NCI-H446 treated with DMSO at 0.1 percent for 48 hours (cell line): ENCODE measurements around the gene BCAP31.
"Not testable (repeated sequence)": the region's sequence is repeated elsewhere in the genome, so short reads cannot be mapped to it uniquely, and the experiment has no call there.

Source experiments
- DNase-seq: peaks from one replicate; lab custom pipeline; 2025; lab: John Stamatoyannopoulos, UW

Gene BCAP31

DNA sequence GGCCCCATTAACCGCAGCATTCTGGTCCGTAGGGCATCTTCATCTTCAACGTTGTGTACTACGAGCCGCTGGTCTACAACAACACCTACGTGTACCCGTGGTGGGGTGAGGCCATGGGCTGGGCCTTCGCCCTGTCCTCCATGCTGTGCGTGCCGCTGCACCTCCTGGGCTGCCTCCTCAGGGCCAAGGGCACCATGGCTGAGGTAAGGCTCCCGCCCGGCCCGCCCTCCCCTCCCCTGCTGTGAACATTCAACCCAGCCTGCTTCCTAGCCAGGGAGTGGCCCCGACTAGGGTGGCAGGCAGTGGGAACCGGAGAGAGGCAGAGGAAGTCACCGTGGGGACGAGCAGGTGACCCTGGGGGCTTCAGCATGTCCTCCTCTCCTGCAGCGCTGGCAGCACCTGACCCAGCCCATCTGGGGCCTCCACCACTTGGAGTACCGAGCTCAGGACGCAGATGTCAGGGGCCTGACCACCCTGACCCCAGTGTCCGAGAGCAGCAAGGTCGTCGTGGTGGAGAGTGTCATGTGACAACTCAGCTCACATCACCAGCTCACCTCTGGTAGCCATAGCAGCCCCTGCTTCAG lies 29.4 kb downstream of the BCAP31 start:
- DNase-seq, result no peak

DNA sequence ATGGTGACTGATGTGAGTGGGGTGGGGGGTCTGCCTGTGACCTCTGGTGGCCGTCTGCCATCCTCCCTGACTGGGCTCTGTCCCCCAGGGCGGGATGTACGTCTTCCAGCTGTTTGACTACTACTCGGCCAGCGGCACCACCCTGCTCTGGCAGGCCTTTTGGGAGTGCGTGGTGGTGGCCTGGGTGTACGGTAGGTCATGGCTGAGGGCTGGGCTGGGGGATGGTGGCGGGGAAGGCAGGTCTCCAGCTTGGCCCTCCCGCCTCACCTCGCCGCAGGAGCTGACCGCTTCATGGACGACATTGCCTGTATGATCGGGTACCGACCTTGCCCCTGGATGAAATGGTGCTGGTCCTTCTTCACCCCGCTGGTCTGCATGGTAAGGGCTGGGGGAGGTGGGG lies 29.9 kb downstream of the BCAP31 start:
- not testable (repeated sequence) for DNase-seq

GRCh38 chrX:153693216-153694086 lies 30.7 kb downstream of the BCAP31 start:
- no peak for DNase-seq

DNA sequence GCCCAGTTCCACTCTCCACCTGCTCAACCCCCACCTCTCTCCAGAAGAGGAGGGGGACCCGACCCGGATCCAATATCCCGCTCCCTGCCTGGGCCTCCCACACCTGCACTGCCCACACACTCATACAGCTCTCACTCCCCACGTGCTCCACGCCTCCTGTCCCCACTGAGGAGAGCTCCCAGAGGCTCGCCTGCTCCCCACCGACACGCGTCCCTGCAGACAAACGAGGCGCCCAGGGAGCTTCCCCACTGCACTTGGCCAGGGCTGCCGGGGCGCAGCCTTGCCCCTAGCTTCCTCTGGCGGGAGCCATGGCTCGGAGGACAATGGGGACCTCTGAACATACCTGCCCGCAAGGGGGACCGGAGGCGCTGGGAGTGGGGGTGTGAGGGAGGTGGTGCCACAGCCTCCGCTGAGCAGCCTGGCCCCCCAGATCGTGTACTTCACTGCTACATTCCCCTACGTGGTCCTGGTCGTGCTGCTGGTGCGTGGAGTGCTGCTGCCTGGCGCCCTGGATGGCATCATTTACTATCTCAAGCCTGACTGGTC lies 31.5 kb downstream of the BCAP31 start:
- no peak for DNase-seq

DNA sequence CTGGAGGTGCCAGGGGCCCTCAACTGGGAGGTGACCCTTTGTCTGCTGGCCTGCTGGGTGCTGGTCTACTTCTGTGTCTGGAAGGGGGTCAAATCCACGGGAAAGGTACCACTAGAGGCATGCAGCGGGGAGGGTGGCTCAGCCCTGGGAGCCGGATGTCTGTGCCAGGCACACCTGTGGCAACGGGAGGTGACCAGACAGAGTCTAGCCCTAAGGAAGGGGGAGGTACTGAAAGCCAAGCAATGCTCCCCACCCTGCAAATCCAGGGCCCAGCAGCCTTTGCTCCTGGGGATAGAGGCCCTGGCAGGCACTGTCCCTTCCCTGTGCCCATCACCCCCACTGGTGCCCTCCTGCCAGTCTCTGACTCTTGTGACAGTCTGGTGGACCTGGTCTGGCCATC lies 32.2 kb downstream of the BCAP31 start:
- DNase-seq, result no peak

- not testable (repeated sequence) for DNase-seq
These were observed 33.0 kb downstream of the BCAP31 start for GRCh38 chrX:153691032-153691827.

DNA sequence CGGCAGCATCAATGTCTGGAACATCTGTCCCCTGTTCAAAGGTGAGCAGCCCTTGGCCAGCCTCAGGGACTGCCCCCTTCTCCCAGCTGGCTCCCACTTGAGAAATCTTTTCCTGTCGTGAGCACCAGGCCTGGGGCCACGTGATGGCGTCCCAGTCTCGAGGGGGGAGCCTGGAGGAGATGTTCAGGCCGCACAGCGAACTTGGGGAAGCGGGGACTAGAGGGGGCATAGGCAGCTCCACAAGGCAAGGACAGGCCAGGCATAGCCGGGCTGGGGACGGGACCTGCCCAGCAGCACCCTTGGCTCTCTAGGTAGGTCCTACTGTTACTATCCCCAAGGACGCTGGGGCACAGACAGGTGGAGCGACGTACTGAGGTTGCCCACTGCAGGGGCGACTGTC lies 33.7 kb downstream of the BCAP31 start:
- DNase-seq, result no peak

DNA sequence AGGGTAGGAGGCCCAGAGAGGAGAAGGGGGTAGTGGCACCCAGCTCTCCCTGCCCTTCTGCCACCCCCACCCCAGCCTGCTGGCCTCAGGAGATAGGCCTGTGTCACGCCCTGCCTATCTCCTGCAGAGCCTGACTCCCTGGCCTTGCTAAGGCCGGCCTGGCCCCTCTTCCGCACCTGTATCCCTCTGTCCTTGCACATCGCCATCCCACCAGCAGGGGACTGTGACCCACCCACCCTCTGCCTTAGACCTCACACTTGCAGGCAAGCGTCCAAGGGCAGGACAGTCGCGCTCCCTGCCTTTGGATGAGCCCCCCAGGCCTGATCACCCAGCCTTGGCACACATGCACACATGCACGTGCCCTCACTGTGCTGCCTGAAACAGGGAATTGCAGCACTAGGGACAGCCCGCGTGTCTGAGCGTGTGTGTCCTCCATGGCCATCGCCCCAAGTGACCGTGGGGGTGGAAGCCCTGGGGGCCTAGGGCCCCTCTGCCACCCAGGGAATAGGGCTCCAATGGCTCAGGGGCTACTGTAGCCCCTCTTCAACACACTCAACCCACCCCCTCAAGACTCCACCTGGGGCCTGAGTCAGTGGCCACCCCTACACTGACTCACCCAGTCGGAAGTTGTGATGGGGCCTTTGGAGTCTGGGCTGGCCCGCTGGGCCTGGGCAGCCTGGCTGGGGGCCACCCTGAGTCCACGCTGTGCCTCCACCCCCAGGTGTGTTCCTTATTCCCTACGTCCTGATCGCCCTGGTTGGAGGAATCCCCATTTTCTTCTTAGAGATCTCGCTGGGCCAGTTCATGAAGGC lies 34.3 kb downstream of the BCAP31 start:
- DNase-seq, result no peak

DNA sequence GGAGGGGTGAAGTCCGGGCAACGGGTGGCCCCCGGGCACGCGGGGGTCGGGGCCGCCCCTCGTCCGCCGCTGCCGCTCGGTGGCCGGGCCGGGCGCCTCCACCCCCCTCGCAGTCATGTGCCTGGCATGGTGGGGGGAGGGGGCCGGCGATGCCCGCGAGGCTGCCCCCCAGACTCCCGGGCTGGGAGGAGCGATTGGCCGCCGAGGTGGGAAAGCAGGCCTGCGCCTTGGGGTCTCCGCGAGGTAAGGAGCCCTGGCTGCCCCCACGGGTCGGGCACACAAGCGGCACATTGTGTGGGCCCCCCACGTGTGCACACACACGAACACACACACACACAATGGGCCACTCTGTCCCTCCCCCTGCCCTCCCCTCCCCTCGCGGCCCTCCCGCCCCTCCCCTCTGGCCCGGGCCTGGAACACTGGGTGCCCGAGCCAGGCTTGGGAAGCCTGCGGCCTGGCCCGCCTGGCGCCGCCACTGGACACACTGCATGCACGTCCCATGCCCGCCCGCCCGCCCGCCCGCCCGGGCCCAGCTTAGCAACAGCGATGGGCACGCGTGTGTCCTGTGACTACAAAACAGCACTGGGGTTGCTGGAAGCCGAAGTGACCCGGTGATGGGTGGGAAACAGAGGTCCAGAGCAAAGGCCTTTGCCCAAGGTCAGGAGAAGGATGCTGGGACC lies 35.1 kb downstream of the BCAP31 start:
- no peak for DNase-seq

DNA sequence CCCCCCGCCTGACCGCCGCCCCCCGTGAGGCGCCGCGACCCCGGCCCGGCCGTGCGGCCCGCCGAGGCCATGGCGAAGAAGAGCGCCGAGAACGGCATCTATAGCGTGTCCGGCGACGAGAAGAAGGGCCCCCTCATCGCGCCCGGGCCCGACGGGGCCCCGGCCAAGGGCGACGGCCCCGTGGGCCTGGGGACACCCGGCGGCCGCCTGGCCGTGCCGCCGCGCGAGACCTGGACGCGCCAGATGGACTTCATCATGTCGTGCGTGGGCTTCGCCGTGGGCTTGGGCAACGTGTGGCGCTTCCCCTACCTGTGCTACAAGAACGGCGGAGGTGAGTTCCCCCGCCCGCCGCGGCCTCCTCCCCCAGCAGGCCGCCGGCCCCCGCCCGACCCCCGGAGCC lies 35.7 kb downstream of the BCAP31 start:
- DNase-seq, result no peak

DNA sequence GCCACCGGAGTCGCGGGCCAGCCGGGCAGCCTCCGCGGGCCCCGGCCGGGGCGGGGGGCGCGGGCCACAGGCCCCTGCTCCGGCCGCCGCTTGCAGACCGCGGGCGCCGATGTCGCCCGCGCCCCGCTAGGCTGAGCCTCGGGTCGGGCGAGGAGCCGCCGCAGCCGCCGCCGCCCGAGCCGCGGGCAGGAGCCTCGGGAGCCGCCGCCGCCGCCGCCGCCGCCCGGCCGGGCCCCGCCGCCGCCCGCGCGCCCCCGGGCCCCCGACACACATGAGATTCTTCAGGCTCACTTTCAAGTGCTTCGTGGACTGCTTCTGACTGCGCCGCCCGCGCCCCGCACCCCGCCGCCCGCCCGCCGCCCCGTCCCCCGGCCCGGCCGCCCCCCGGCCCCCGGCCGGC lies 36.1 kb downstream of the BCAP31 start:
- no peak for DNase-seq

DNA sequence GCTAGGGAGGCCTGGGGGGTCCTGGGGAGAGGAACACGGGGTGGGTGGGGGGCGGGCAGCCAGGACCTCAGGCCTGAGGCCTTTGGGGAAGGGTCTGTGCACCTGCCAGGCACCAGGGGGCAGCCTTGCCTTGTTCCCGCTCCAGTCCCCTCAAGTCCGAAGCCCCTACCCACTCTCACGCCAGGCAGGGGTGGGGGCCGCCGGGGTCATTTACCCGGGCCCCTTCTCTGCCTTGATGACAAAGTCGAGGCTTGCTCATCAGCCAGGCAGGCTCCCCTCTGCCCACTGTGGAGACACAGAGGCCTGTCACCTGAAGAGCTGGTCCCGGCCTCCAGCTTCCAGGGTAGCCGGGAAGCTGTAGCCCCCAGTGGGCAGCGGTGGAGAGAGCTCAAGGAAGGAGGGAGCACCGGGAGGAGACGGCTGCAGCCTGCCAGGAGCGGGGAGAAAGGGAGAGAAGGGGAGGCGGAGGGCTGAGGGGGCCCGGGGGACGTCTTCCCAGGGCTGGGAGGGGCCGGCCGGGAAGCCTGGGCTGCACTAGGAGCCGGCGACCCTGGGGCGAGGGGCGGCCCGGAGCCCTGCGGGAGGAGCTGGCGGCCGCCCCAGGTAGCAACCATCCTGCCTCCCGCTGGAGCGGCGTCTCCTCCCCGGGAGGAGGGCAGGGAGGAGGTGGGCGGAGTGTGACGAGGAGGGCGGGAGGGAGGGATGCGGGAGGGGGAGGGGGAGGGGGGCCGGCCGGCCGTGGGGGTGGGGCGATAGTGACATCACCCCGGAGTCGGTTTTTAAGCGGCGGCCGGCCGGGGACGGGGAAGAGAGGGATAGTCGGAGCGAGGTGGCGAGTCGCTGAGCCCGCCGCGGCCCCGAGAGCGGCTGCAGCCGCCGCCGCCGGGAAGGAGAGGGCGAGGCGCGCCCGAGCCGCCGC lies 36.8 kb downstream of the BCAP31 start, which contains the start of gene SLC6A8:
SLC6A8 (plus strand) TSS at position 806 of the 919 bp plus-strand sequence. CDS start 649 bp downstream, outside the sequence.
- DNase-seq, result peak; percentile 18

- no peak for DNase-seq
These were observed 37.5 kb downstream of the BCAP31 start for GRCh38 chrX:153686711-153687110.

DNA sequence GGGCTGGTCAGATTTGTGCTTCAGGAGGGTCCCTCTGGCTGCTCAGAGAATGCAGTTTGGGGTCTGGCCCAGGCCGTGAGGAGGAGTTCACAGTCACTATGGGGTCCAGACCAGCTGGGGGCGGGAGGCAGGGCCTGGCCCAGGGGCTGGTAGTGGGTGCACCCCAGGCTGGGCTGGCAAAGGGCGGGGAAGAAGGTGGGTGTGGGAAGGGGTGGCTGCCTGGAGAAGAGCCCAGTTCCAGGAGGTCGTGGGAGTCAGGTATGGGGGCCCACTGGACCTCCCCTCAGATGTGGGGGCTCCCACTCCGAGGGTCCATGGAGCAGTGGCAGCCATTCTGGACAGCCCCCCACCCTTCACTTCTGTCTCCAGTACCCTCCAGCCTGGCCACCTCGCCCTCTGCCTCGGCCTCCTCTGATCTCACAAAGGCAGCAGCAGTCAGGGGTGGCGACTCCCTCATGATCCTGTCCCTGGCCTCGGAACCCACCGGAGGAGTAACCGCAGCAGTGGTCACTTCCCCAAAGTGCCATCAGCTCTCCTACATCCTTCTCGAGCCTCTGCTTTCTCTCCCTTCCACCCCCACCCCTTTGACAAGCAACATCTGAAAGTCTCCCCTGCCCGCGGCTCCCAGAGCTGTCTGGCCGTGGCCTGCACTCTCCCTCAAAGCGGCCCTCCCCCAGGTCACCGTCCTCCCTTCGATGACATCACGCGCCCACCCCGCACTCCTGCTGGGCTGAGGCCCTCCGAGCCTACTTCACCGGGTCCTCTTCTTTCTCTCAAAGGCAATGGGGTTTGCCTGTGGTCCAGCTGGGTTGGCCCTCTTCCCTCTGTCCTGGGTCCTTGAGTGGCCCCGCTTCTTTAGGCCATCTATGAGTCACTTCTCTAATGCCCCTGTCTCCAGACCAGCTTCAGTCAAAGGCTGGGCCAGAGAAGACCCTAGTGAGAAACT lies 38.2 kb downstream of the BCAP31 start:
- no peak for DNase-seq

DNA sequence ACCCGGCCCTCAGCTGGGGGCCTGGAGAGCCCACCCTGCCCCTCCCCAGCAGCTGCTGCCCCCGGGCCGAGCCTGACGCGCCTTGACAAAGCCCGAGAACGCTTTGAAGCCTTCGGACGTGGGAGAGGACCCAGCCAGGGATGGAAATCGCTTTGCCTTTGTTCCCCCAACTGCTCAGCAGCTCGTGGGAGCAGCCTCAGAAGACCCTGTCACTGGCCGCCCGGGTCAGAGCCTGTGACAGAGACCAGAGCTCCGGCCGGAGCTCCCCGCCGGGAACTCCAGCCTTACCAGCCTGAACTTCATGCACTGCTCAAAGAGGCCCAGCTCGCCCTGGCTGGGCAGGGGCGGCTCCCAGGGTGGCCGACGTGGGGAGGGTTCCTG lies 39.0 kb downstream of the BCAP31 start:
- no peak for DNase-seq

GRCh38 chrX:153684467-153685155 lies 39.6 kb downstream of the BCAP31 start:
- DNase-seq, result no peak

DNA sequence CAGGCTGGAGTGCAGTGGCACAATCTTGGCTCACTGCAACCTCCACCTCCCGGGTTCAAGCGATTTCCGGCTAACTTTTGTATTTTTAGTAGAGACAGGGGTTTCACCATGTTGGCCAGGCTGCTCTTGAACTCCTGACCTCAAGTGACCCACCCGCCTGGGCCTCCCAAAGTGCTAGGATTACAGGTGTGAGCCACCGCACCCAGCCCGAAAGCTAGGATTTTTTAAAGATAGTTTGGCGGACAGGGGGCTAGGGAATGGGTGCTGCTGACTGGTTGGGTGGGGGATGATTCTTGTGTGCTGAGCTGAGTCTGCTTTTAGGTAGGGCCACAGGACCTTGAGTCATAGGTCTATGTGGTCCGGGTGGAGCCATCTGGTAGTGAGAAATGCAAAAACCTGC lies 40.7 kb downstream of the BCAP31 start:
- not testable (repeated sequence) for DNase-seq

GRCh38 chrX:153681175-153681574 lies 43.0 kb downstream of the BCAP31 start:
- no peak for DNase-seq
